KOPT-K1 (cell line): Measurements from ENCODE around the gene PDCD7.
"Not testable (repeated sequence)": the region's sequence is repeated elsewhere in the genome, so short reads cannot be mapped to it uniquely, and the experiment has no call there.

Experiments used
- H3K27ac ChIP-seq: fragments of 200-600 bp; sonication (generic); 2 replicates; pipeline ENCODE4 v1.5.1; 2016; ENCODE audit warnings: antibody characterized with exemption, mild to moderate bottlenecking, low read depth, low read length; ENCODE audit not compliant: poor library complexity, severe bottlenecking
- H3K36me3 ChIP-seq: fragments of 200-600 bp; sonication (generic); 2 replicates; pipeline ENCODE4 v1.5.1; 2017; ENCODE audit warnings: antibody characterized with exemption, mild to moderate bottlenecking, low read length, moderate library complexity; ENCODE audit not compliant: insufficient read depth
- H3K9me3 ChIP-seq: fragments of 200-600 bp; sonication (generic); 2 replicates; pipeline ENCODE4 v1.5.1; 2017; ENCODE audit warnings: antibody characterized with exemption, low read length, mild to moderate bottlenecking; ENCODE audit not compliant: insufficient read depth, poor library complexity, severe bottlenecking

PDCD7 gene

DNA sequence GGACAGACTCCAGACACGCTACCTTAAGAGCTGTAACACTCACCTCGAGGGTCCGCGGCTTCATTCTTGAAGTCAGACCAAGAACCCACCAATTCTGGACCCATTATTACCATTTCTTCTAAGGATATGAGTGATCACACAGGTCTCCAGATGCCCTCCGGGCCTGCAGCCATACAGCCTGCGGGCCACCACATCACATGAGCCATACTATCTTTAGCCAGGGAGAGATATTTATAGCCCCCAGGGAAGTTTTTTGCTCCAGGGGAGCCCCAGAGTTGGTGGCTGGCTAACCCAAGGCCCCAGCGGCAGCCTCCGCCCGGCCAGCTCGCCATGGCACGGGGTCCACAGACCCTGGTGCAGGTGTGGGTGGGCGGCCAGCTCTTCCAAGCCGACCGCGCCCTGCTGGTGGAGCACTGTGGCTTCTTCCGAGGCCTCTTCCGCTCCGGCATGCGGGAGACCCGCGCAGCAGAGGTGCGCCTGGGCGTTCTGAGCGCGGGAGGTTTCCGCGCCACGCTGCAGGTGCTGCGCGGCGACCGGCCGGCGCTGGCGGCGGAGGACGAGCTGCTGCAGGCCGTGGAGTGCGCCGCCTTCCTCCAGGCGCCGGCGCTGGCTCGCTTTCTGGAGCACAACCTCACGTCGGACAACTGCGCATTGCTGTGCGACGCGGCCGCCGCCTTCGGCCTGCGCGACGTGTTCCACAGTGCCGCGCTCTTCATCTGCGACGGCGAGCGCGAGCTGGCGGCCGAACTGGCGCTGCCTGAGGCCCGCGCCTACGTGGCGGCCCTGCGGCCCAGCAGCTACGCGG, 56.9 kb downstream of the PDCD7 start, which contains the start of gene KBTBD13:
KBTBD13 (plus strand) TSS at position 261 of the 805 bp plus-strand sequence; CDS start at position 331, 70 bp downstream.
- no peaks in the 10 kb centered on the region for H3K36me3 ChIP-seq
- H3K27ac ChIP-seq = no peak within 1 kb of the TSS
- no peaks in the 10 kb centered on the region for H3K9me3 ChIP-seq

DNA sequence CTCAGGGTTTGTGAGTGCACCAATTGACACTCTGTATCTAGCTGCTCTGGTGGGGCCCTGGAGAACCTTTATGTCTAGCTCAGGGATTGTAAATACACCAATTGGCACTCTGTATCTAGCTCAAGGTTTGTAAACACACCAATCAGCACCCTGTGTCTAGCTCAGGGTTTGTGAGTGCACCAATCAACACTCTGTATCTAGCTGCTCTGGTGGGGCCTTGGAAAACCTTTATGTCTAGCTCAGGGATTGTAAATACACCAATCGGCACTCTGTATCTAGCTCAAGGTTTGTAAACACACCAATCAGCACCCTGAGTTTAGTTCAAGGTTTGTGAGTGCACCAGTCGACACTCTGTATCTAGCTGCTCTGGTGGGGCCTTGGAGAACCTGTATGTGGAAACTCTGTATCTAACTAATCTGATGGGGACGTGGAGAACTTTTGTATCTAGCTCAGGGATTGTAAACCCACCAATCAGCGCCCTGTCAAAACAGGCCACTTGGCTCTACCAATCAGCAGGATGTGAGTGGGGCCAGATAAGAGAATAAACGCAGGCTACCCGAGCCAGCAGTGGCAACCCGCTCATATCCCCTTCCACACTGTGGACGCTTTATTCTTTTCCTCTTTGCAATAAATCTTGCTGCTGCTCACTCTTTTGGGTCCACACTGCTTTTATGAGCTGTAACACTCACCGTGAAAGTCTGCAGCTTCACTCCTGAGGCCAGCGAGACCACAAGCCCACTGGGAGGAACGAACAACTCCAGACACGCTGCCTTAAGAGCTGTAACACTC, 57.8 kb downstream of the PDCD7 start:
- not testable (repeated sequence) for H3K27ac ChIP-seq, H3K36me3 ChIP-seq, H3K9me3 ChIP-seq

DNA sequence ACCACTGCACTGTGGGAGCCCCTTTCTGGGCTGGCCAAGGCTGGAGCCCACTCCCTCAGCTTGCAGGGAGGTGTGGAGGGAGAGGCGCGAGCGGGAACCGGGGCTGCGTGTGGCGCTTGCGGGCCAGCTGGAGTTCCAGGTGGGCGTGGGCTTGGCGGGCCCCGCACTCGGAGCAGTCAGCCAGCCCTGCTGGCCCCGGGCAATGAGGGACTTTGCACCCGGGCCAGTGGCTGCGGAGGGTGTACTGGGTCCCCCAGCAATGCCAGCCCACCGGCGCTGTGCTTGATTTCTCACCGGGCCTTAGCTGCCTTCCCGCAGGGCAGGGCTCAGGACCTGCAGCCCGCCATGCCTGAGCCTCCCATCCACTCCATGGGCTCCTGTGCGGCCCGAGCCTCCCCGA, 58.7 kb downstream of the PDCD7 start:
- H3K36me3 ChIP-seq, H3K9me3 ChIP-seq, H3K27ac ChIP-seq: not testable (repeated sequence)

DNA sequence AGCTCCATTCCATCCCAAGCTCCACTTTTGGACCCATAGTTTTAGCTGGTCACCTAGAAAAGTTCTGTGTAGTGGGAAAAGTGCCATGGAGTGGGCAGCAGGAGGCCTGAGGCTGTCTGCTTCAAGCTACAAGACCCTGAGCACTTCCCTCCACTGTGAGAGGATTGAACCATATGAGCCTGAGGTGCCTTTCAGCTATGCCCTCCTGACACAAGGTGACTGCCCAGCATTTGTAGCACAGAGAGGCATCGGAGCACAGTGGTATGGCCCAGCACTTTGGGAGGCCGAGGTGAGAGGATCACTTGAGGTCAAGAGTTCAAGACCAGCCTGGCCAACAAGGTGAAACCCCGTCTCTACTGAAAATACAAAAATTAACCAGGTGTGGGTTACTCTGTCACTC, 61.0 kb downstream of the PDCD7 start:
- Histone ChIP-seq H3K27ac (no peak overlapping the region), H3K36me3 (no peaks in the 10 kb centered on the region), H3K9me3 (no peaks in the 10 kb centered on the region)

DNA sequence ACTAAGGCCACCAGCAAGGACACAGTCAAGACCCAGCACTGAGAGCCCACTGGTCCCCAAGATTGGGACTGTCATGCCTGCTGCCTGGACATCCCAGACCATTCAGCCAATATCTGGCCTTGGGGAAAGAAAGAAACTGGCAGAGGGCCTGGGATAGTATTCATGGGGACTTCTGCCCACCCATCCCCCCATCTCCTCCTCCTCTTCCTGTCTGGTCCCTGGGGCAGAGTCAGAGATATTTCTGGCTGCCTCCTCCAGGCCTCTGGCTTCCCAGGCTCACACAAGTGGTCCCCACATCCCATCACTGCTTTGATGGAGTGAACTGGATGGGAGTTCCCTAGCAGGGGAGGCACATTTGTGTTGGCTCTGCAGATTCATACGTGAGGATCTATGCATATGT, 61.6 kb downstream of the PDCD7 start:
- H3K9me3 ChIP-seq = no peaks in the 10 kb centered on the region
- H3K27ac ChIP-seq = no peak overlapping the region
- H3K36me3 ChIP-seq = no peaks in the 10 kb centered on the region

DNA sequence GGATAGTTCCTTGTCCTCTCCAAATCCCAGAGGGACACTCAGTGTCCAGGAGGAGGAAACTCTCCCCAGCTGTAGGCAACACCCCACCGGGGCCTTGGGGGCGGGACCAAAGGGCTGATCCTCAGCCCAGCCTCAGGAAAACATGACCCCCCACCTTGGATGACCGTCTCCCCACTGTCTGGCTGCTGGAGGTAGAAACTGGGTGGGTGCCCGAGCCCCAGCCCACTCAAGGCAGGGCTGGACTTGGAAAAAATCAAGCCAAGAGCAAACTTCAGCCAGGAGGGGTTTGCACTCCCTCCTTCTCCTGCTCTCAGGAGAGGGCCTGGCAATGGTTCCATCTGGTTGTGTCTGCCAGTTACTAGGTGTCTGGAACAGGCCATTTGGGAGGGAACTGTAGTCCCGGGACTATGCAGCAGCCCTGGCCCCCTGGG, 62.2 kb downstream of the PDCD7 start:
- Histone ChIP-seq H3K27ac (no peak overlapping the region), H3K36me3 (no peaks in the 10 kb centered on the region)

DNA sequence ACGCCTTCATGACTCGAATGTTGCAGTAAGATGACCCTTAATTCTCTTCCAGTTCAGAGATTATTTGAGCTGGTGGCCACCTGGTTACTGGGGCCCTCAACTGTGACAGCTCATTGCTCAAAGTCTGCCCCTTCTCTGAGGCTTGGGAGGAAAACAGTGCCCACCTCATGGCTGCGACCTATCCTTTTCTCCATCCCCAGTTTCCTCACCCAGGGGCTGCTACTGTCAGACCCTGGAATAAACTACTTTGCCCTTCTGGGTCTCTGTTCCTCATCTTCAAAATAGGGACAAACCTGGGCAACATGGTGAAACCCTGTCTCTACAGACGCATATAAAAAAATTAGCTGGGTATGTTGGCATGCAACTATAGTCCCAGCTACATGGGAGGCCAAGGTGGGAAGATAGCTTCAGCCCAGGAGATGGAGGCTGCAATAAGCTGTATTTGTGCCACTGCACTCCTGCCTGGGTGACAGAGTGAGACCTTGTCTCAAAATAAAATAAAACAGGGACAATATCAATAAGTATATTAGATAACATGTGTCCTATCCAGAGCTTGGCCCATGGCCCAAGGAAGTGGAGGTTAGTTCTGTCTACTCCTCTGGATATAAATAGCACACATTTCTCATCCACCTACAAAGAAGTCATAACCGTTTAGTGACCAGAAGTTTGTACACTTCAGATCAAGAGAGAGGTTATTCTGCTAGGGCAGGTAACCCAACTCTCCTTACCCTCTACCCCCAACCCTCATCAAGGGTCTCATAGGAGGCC, 63.6 kb downstream of the PDCD7 start:
- H3K27ac ChIP-seq = no peak overlapping the region
- no peaks in the 10 kb centered on the region for H3K9me3 ChIP-seq
- H3K36me3 ChIP-seq = no peaks in the 10 kb centered on the region

More for the DNA sequence above, 62.2 kb downstream of the PDCD7 start:
- no peaks in the 10 kb centered on the region for H3K9me3 ChIP-seq

DNA sequence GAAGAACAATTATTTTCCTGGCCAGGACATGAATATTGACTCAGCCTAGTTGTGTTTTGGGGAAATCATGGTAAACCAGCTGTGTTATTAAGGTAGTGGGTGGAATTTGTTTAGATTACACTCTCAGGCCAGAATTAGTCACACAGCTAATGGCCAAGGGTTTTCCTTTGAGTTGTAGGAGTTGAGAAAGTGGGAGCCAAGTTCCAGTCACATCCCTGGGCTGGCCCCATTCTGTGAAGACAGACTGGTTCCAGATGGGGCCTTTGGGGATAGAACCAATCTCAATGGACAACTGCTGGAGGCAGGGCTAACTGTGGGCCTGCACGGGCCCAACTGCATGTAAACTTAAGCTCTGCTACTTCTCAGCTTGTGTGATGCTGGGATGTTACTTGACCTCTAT, 64.4 kb downstream of the PDCD7 start:
- H3K27ac ChIP-seq = no peak overlapping the region
- H3K36me3 ChIP-seq = no peaks in the 10 kb centered on the region

DNA sequence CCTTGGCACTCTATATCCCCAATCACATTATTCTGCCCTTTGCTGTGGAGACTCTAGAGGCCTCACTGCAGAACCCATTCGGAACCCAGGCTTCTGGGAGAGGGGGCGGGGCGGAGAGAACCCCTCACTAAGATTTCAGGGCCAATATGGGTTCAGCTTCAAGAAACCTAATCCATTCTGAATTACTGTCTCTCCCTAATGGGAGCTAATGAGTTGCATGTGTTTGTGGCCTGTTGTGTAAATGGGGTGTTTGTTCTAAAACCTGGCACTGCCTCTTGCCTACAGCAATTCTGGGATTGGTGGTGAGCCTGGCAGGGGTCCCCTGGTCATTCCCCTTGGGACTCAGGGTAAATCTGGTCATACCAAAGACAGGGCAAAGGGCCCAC, 65.2 kb downstream of the PDCD7 start:
- Histone ChIP-seq H3K36me3 (no peaks in the 10 kb centered on the region), H3K27ac (no peak overlapping the region), H3K9me3 (no peaks in the 10 kb centered on the region)

More for the DNA sequence above, 64.4 kb downstream of the PDCD7 start:
- no peaks in the 10 kb centered on the region for H3K9me3 ChIP-seq

DNA sequence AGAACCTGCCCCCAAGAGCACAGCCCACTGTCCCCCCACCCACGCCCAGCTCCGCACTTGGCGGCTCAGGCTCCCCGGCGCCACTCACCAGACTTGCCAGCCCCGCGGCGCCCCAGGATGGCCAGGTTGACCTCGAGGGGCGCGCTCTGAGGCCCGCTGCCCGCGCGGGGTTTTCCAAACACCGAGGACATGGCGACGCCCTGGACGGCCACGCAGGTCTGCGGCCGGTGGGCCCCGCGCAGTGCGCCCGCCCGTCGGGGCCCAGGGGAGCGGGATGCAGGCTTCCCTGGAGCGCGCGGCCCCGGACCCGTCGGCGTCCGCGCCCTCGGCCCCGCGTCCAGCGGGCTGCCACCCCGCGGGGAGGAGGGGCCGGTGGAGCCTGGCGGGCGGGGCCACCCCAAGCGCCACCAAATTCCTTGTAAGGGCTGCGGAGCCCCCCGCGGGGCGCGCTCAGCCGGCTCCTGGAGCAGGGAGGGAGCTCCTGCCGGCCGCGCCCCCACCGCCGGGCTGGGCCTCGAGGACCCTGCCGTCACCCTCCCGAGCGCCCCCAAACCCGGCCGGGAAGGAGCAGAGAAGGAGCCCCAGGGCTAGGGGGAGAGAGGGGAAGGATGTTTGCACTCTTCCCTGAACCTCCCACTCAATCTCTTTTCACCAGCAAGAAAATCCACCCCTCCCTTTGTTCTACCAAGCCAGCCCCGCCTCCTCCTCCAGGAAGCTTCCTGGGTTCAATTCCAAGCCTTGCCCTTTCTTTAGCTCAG, 65.8 kb downstream of the PDCD7 start, which contains the start of gene RASL12:
RASL12 (minus strand) TSS at position 347 of the 758 bp plus-strand sequence; CDS start at position 191, 156 bp downstream.
- Histone ChIP-seq H3K27ac (no peak within 1 kb of the TSS), H3K9me3 (no peaks in the 10 kb centered on the region), H3K36me3 (no peaks in the 10 kb centered on the region)
